GM21825 (cell line): Measurements from ENCODE around the gene DLGAP5.

Experiments
- ATAC-seq: cut with Tn5 transposase; IDR thresholded peaks from one replicate; pipeline ENCODE4 v1.9.1; 2021; ENCODE audit warnings: mild to moderate bottlenecking, moderate library complexity; ENCODE audit not compliant: unreplicated experiment

The DLGAP5 gene

GRCh38 chr14:55188686-55189295 lies 2.6 kb downstream of the DLGAP5 start:
- no peak for ATAC-seq

GRCh38 chr14:55180434-55180833 lies 11.0 kb downstream of the DLGAP5 start:
- peak; percentile 78 for ATAC-seq

- ATAC-seq = no peak
These were observed 11.4 kb downstream of the DLGAP5 start for GRCh38 chr14:55180006-55180405.

GRCh38 chr14:55170526-55170925 lies 20.9 kb downstream of the DLGAP5 start:
- ATAC-seq = no peak

- no peak for ATAC-seq
These were observed 30.4 kb downstream of the DLGAP5 start for GRCh38 chr14:55160989-55161388.

GRCh38 chr14:55158412-55158811 lies 33.0 kb downstream of the DLGAP5 start:
- no peak for ATAC-seq

GRCh38 chr14:55157080-55157479 lies 34.3 kb downstream of the DLGAP5 start:
- no peak for ATAC-seq

- ATAC-seq = no peak
These were observed 37.4 kb downstream of the DLGAP5 start for GRCh38 chr14:55153951-55154350.

- no peak for ATAC-seq
These were observed 39.2 kb downstream of the DLGAP5 start for GRCh38 chr14:55152052-55152753.

- ATAC-seq = no peak
These were observed 39.8 kb downstream of the DLGAP5 start for GRCh38 chr14:55151601-55152000.

- ATAC-seq = no peak
These were observed 45.0 kb downstream of the DLGAP5 start for GRCh38 chr14:55146425-55146824.

- ATAC-seq = no peak
These were observed 48.9 kb downstream of the DLGAP5 start for GRCh38 chr14:55142466-55142865.

- no peak for ATAC-seq
These were observed 49.6 kb downstream of the DLGAP5 start for GRCh38 chr14:55141825-55142224.

- ATAC-seq = no peak
These were observed 51.5 kb downstream of the DLGAP5 start for GRCh38 chr14:55139696-55140509.

GRCh38 chr14:55139141-55139540 lies 52.2 kb downstream of the DLGAP5 start:
- ATAC-seq = no peak

GRCh38 chr14:55138091-55138490 lies 53.3 kb downstream of the DLGAP5 start:
- no peak for ATAC-seq

GRCh38 chr14:55136885-55137786 lies 54.2 kb downstream of the DLGAP5 start:
- ATAC-seq = no peak

- no peak for ATAC-seq
These were observed 55.1 kb downstream of the DLGAP5 start for GRCh38 chr14:55136241-55136640.

- ATAC-seq = no peak
These were observed 58.0 kb downstream of the DLGAP5 start for GRCh38 chr14:55133416-55133815.

GRCh38 chr14:55131370-55132137 lies 59.8 kb downstream of the DLGAP5 start:
- no peak for ATAC-seq
